ENCODE measurements around the gene HHAT. TPM values are rescaled to one million over a fixed set of nuclear protein-coding genes. Genes with fewer than 3 reads are reported as not detected.

The HHAT gene
- total RNA-seq, 1 experiment from 2014 or later: 4.0 TPM

GRCh38 chr1:210709701-210710100 is 381.0 kb downstream of the HHAT start:
- DNase-seq (ENCODE audit: low spot score): no peak

GRCh38 chr1:210711825-210712612 is 383.3 kb downstream of the HHAT start:
- no peak for DNase-seq (ENCODE audit: low spot score)

DNA sequence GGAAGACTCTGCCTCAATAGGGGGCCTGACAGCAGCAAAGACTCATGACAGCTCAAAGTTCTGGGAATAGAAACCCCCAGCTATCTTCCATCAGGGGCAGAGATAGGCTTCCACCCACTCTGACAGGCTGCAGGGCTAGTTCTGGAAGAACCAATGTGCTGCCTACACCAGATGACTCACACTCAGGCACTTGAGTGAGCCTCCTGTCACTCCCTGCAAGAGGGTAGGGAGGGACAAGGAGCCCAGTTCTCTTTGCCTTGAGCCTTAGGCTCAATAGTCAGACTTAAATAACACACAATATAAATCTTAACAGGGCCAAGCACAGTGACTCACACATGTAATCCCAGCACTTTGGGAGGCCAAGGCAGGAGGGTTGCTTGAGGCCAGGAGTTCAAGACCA is 386.4 kb downstream of the HHAT start:
- peak; percentile 21 for DNase-seq (ENCODE audit: low spot score)

- DNase-seq (ENCODE audit: low spot score): no peak
Observed at GRCh38 chr1:210722410-210723081, 393.8 kb downstream of the HHAT start.

- no peak for DNase-seq (ENCODE audit: low spot score)
Observed at GRCh38 chr1:210723646-210724045, 394.9 kb downstream of the HHAT start.

GRCh38 chr1:210724768-210725167 is 396.1 kb downstream of the HHAT start:
- no peak for DNase-seq (ENCODE audit: low spot score)

Other genes starting within 250 kb of the HHAT start
- 3.7 and 8.3 TPM in 2 replicates for gene SERTAD4, start 96.1 kb upstream of the HHAT start, total RNA-seq (2014; rRNA removed; shearing (Covaris generic))